ENCODE results near the gene EFTUD2. TPM values are rescaled to one million over a fixed set of nuclear protein-coding genes. Genes with fewer than 3 reads are reported as not detected.

Gene EFTUD2
- total and polyA plus RNA-seq, 4 donors: 35.5 to 93.3 (median 73.3) TPM

DNA sequence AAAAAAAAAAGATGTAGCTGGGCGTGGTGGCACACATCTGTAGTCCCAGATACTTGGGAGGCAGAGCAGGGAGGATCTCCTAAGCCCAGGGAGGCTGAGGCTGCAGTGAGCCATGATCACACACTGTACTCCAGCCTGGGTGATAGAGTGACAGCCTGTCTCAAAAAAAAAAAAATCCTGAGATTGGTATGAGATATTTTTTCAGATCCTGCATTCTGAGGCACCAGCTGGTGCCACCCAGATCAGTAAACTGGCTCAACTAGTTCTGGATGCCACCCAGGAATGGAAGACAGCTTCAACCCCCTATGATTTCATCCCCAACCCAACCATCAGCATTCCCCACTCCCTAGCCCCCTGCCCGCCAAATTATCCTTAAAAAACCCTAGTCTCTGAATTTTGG, 62.0 kb downstream of the EFTUD2 start:
- Histone ChIP-seq H3K9me3 (ENCODE audit: control insufficient read depth in 4 of 4, insufficient read depth in 3 of 4, low read length in 3 of 4) (no peaks in the 10 kb centered on the region), H3K27ac (ENCODE audit: low read depth in 1 of 2, low read length in 1 of 2) (no peak overlapping the region), H3K4me3 (no peak overlapping the region), H3K4me1 (ENCODE audit: control insufficient read depth in 5 of 5, insufficient read depth in 5 of 5, low read length in 5 of 5) (no peaks in the 10 kb centered on the region), H3K9ac (ENCODE audit: insufficient read depth in 1 of 2, low read length in 2 of 2) (no peak overlapping the region), H3K27me3 (ENCODE audit: control insufficient read depth in 3 of 3, insufficient read depth in 3 of 3, low read length in 2 of 3) (no peaks in the 10 kb centered on the region), H3K36me3 (ENCODE audit: control insufficient read depth in 4 of 4, insufficient read depth in 4 of 4, low read length in 4 of 4) (no peaks in the 10 kb centered on the region)
- no peak for TF ChIP-seq CTCF (IDR thresholded peaks at IDR 0.05; ENCODE audit: control extremely low read depth, extremely low read depth)
- 68 to 76% methylated on average over 2 of the region's 2 CpGs for WGBS, 2 donors
- DNase-seq: no peak
- no peak for ATAC-seq (ENCODE audit: insufficient read depth, low FRiP score)

- no peaks in the 10 kb centered on the region for H3K9me3 ChIP-seq (ENCODE audit: control insufficient read depth in 4 of 4, insufficient read depth in 3 of 4, low read length in 3 of 4)
- H3K9ac ChIP-seq (ENCODE audit: insufficient read depth in 1 of 2, low read length in 2 of 2): no peak overlapping the region
- no peaks in the 10 kb centered on the region for H3K27me3 ChIP-seq (ENCODE audit: control insufficient read depth in 3 of 3, insufficient read depth in 3 of 3, low read length in 2 of 3)
- no peak for TF ChIP-seq CTCF (IDR thresholded peaks at IDR 0.05; ENCODE audit: control extremely low read depth, extremely low read depth)
- H3K4me1 ChIP-seq (ENCODE audit: control insufficient read depth in 5 of 5, insufficient read depth in 5 of 5, low read length in 5 of 5): peaks cover 0 to 15% (median 4%) of the 10 kb centered on the region in 5 donors
- ATAC-seq (ENCODE audit: insufficient read depth, low FRiP score) (no peak), DNase-seq (no peak)
- no peaks in the 10 kb centered on the region for H3K36me3 ChIP-seq (ENCODE audit: control insufficient read depth in 4 of 4, insufficient read depth in 4 of 4, low read length in 4 of 4)
- H3K4me3 ChIP-seq: no peak overlapping the region
- H3K27ac ChIP-seq (ENCODE audit: low read depth in 1 of 2, low read length in 1 of 2): no peak overlapping the region
- 90 to 93% methylated on average over 5 of the region's 5 CpGs for WGBS, 2 donors
Observed at GRCh38 chr17:44832805-44833204, 66.4 kb downstream of the EFTUD2 start.

GRCh38 chr17:44831371-44831770, 67.9 kb downstream of the EFTUD2 start:
- Histone ChIP-seq H3K9ac (ENCODE audit: insufficient read depth in 1 of 2, low read length in 2 of 2) (no peak overlapping the region), H3K27me3 (ENCODE audit: control insufficient read depth in 3 of 3, insufficient read depth in 3 of 3, low read length in 2 of 3) (no peaks in the 10 kb centered on the region), H3K36me3 (ENCODE audit: control insufficient read depth in 4 of 4, insufficient read depth in 4 of 4, low read length in 4 of 4) (no peaks in the 10 kb centered on the region), H3K9me3 (ENCODE audit: control insufficient read depth in 4 of 4, insufficient read depth in 3 of 4, low read length in 3 of 4) (no peaks in the 10 kb centered on the region), H3K4me3 (no peak overlapping the region), H3K4me1 (ENCODE audit: control insufficient read depth in 5 of 5, insufficient read depth in 5 of 5, low read length in 5 of 5) (peaks cover 0 to 20% (median 4%) of the 10 kb centered on the region in 5 donors), H3K27ac (ENCODE audit: low read depth in 1 of 2, low read length in 1 of 2) (peak overlapping the region in 1 of 2 donors; percentile 99)
- DNase-seq: no peak
- no peak for TF ChIP-seq CTCF (IDR thresholded peaks at IDR 0.05; ENCODE audit: control extremely low read depth, extremely low read depth)
- 79 to 93% methylated on average over 12 of the region's 12 CpGs for WGBS, 2 donors
- no peak for ATAC-seq (ENCODE audit: insufficient read depth, low FRiP score)
